Hematopoietic multipotent progenitor cell treated with erythropoietin and hydrocortisone succinate and interleukin-3 and kit ligand, for 15 days (in vitro differentiated cells): ENCODE data around the gene TMEM203.
A peak's percentile ranks its signal among the peaks of the same experiment; 100 is the strongest.

Experiments
- DNase-seq: peaks from one replicate; pipeline ENCODE4 v3.0.0-alpha.2; 2015; ENCODE audit warnings: low spot score

The TMEM203 gene

GRCh38 chr9:137229903-137230704, 24.7 kb upstream of the TMEM203 start:
- DNase-seq: no peak

DNA sequence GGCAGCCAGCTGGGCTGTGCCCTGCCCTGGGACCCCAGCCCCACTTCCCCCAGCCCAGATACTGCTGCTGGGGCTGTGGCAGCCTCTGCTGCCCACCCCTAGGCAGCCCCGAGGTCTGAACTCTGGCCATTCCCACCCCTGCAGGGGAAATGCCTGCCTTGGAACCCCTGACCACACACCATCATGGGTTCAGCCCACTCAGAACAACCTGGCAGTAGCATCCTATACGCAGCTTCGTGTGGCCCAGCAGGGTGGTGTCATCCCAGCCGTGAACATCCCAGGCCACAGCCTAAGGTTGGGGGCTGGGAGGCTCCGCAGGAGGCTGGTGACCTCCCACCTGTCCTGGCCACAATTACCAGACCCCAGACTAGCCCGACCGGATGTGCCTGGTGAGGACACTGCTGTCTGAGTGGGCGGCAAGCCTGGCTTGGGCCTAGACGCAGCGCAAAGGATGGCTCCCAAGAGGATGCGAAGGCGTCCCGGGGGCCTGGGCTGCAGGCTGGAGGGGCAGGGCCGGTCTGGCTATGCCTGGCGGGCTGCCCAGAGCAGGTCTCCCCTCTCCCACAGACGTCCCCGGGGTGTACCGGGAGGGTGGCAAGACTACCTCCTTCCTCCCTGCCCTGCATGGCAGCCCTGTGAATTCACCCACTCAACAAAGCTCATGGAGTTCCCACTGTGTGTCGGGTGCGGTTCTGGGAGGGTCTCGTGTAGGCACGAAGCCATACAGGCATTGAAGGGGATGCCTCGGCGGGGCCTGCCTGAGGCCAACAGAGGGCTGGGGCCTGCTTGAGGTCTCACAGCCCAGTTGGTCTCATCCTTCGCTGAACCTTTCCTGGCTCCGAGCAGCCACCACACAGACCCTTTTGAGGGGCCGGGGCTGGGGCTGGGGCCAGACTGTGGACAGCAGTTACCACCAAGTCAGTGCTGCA, 23.8 kb upstream of the TMEM203 start:
- no peak for DNase-seq

DNA sequence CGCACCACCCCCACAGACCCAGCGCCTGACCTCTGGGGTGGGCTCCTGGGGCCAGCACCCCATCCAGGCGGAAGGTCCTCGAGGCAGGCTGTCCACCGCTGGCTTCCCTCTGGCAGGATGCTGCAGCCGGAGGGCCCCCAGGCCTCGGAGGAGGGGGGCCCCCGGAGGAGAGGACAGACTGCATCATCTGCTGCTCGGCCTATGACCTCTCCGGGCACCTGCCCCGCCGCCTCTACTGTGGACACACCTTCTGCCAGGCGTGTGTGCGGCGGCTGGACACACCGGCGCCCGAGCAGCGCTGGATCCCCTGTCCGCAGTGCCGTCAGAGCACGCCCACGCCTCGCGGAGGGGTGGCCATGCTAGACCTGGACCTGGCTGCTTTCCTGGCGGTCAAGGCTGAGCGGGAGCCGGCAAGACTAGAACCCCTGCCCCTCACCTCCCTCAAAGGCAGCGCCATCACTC, 23.1 kb upstream of the TMEM203 start:
- DNase-seq: no peak

GRCh38 chr9:137227853-137228505, 22.5 kb upstream of the TMEM203 start:
- no peak for DNase-seq

GRCh38 chr9:137227054-137227852, 21.8 kb upstream of the TMEM203 start, which contains the start of gene RNF224:
RNF224 (plus strand) TSS chr9:137227502; CDS start chr9:137228336, 834 bp downstream.
- DNase-seq: peak; percentile 82

DNA sequence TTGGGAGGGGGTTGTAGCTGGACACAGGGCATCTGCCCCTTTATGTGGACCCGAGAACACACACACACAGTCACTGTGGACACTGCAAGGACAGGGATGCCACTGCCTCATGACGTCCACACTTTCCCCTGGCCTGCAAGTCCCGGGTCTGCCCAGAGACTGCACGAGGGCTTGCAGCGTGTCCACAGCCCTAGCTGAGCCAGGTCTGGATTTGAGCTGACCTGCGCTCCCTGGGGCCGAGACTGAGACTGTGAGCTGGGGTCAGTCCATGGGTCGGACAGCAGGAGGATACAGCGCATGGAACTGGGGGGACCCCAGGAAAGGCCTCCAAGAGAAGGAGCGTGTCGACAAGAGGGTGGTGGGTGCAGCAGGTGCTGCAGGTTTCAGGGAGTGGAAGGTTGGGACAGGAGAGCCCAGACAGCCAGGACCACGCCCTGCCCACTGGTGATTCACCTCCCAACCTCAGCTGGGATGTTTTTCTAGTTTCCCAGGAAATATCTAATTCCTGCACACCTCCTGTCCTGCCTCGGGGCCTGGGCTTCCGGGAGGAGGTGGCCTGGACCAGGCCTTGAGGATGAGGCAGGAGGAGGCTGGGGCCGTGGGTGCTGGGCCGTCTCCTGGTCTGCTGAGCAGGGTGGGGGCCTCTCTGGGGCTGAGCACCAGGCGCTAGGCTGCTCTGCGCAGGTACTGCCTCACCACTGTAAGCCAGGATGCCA, 21.0 kb upstream of the TMEM203 start:
- no peak for DNase-seq

GRCh38 chr9:137225699-137226331, 20.4 kb upstream of the TMEM203 start:
- no peak for DNase-seq

DNA sequence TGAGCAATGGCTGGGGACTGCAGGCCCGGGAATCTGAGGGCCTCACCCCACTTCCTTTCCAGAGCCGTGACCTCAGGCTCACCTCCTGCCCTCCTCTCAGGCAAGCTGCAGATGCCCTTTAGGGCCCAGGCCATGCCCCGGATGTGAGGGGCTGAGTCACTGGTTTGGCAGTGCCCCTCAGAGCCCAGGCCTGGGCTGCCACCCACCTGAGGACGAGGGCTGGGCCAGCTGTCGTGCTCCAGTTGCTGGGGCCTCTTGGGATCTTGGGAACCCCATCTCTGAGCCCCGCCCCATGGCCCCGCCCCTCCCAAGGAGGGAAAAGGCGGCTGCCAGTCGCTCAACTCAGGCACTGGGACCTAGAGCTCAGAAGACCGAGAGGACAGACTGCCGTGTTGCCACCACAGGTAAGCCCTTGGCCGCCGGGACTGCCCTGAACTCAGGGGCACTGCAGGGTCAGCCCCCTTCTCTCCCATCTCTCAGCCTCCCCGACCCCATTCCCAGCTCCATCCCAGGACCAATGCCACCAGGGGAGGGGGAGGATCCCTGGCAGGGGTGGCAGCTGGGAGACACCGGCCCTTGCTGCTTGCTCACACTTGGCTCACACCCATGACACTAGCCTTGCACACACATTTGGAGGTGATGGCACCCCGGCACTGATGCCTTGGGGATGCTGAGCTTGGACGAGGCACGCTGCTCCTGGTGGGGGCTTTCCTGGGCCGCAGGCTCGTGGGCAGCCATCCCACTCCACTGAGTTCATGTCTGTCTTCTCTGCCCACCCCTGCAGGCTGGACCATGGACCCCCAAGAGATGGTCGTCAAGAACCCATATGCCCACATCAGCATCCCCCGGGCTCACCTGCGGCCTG, 19.6 kb upstream of the TMEM203 start, which contains the start of gene CYSRT1:
Gene CYSRT1, plus strand, starts transcription at position 345 of the 865 bp plus-strand sequence. Its CDS starts 448 bp downstream, at position 793.
- no peak for DNase-seq

GRCh38 chr9:137223078-137223970, 17.9 kb upstream of the TMEM203 start:
- DNase-seq: peak; percentile 98

DNA sequence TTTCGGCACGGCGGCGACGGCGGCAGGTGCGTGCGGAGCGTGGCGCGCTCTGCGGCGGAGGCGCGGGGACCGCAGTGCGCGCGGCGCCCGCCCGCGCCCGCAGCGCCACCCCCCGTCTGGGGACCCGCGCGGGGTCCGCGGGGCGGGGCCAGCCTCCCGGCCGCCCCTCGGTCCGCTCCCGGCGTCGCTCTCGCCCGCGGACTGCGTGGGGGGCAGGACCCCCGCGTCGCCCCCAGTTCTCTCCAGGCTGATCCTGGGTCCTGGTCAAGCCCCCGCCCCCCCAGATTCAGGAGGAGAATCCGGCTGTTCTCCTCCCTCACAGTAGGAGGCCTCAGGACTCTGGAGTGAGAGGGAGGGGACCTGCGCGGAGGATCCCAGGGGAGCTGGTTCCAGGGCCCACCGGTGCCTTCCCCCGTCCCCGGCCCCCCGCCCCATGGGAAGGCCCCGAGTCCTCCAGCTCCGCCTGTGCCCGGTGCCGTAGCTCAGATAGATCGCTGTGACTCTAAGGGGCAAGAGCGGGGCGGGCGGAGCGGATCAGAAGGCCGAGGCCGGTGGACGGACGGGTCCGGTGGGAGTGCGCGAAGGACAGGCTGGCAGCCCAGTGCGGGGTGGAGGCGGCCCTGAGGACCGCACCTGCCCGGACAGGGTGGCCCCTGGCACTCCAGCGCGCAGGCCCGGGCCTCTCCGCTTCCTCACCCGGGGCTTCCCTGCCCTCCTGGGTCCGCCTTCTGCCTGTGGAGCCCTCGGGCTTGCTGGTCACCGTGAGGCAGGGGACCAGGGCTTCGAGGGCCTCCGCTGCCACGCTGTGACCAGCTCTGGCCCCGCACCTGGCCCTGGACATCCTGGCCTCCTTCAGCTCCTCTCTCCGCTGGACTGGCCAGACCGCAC, 17.0 kb upstream of the TMEM203 start, which contains the start of gene RNF208:
Gene RNF208, minus strand, starts transcription at position 51 of the 888 bp plus-strand sequence. CDS start 1,028 bp downstream, outside the sequence.
- DNase-seq: no peak

DNA sequence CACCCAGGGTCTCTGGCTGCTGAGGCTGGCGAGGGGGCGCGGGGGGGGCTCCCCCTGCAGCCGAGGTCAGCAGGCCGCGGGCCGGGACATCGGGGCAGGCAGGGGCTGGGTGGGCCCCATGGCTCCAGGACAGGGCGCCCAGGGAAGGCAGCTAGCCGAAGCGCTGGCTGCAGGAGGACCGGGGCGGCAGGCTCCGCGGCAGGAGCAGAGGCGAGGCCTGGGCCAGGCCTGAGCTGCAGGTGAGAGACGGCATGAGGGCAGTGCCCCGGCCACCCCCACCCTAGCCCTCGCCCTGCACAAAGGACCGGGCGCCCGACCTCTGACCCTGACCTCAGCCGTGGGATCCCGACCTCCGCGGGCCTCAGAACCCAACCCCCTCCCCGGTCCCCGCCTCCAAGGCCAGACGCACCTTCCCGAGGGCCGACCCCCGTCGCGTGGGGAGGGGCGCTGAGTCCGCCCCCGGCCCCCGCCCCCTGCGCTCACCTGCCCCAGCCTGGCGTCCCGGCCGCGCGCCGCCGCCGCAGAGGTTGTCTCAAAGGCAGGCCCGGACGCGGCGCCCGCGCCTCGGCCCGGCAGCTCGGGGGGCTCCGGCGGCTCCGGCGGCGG, 16.2 kb upstream of the TMEM203 start:
- no peak for DNase-seq

DNA sequence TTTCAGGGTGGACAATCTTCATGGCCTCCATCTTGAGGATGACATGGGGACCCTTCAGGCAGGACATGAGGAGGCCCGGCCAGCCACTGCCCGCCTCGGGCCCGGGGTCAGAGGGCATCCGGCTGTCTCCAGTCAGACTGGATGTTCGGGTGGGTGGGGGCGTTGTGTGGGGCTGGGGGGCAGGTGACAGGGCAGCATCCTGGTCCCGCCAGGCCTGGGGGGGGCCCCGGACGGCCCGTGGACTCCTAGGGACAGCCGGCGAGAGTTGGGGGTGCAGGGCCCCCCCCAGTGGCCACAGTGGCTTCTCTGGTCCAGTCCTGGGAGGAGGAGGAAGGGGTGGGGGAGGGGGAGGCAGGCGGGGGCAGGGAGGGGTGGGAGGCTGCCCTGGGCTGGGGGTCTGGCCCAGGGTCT, 15.7 kb upstream of the TMEM203 start:
- DNase-seq: no peak

GRCh38 chr9:137220317-137221094, 15.1 kb upstream of the TMEM203 start:
- no peak for DNase-seq

DNA sequence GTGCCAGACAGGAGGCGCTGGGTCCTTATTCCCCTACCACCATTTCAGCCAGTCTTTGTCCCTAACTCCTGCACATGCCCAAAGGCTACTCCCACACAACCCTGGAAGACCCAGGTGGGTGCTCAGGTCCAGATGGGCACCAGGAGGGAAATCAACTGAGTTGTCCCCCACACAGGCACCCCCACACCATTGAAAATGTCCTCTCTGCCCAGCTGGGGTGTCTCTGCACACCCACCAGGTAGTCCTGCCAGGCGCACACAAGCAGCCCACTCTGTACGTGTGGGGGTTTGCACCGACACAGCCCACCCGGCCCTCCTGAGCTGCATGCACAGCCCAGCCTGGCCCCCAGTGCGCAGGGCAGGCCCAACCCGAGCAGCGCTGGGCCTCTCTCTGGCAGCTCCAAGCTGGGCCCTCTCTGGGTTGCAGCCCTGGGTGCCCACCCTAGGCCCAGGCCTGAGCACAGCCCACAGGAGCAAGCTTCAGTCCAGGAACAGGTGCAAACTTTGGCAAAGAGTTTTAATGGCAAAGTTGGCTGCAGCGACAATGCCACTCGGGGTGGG, 14.4 kb upstream of the TMEM203 start:
- DNase-seq: no peak

GRCh38 chr9:137218754-137219271, 13.4 kb upstream of the TMEM203 start:
- DNase-seq: peak; percentile 75
